Neural progenitor cell (in vitro differentiated cells): ENCODE data around the gene CYB5B.

Source experiments
- EZH2 ChIP-seq: fragments of 200-600 bp; sonication (generic); IDR thresholded peaks from 2 replicates; pipeline ENCODE4 v1.6.1; 2017; ENCODE audit warnings: antibody characterized with exemption, mild to moderate bottlenecking, moderate library complexity
- EZH2phosphoT487 ChIP-seq: fragments of 200-600 bp; sonication (generic); IDR thresholded peaks from 2 replicates; pipeline ENCODE4 v1.6.1; 2017; ENCODE audit warnings: antibody characterized with exemption
- TF ChIP-seq, protein P1 (sequence below): fragments of 200-600 bp; sonication (generic); IDR thresholded peaks from 2 replicates; pipeline ENCODE4 v1.5.1; 2017; ENCODE audit warnings: antibody characterized with exemption, mild to moderate bottlenecking

DNA sequence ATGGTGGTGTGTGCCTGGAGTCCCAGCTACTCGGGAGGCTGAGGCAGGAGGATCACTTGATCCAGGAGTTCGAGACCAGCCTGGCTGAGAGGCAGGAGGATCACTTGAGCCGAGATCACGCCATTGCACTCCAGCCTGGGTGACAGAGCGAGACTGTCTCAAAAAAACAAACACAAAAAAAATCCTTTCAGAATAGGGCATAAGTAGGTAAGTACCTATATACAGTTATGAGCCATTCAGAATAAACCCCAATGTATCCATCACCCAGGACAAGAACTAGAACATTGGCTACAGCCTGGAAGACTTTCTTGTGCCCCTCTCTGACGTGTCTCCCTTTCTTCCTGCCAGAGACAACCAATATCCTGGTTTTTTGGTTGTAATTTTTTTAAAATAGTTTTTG is 54.3 kb downstream of the CYB5B start:
- TF ChIP-seq, protein P1, sequence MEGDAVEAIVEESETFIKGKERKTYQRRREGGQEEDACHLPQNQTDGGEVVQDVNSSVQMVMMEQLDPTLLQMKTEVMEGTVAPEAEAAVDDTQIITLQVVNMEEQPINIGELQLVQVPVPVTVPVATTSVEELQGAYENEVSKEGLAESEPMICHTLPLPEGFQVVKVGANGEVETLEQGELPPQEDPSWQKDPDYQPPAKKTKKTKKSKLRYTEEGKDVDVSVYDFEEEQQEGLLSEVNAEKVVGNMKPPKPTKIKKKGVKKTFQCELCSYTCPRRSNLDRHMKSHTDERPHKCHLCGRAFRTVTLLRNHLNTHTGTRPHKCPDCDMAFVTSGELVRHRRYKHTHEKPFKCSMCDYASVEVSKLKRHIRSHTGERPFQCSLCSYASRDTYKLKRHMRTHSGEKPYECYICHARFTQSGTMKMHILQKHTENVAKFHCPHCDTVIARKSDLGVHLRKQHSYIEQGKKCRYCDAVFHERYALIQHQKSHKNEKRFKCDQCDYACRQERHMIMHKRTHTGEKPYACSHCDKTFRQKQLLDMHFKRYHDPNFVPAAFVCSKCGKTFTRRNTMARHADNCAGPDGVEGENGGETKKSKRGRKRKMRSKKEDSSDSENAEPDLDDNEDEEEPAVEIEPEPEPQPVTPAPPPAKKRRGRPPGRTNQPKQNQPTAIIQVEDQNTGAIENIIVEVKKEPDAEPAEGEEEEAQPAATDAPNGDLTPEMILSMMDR, result no peak
- TF ChIP-seq EZH2 (no peak), EZH2phosphoT487 (no peak)
